ENCODE measurements around the gene AUTS2. TPM values are rescaled to one million over a fixed set of nuclear protein-coding genes. Genes with fewer than 3 reads are reported as not detected.

Gene AUTS2
- total and polyA plus RNA-seq, 10 donors: 6.1 to 54.8 (median 29.1) TPM

DNA sequence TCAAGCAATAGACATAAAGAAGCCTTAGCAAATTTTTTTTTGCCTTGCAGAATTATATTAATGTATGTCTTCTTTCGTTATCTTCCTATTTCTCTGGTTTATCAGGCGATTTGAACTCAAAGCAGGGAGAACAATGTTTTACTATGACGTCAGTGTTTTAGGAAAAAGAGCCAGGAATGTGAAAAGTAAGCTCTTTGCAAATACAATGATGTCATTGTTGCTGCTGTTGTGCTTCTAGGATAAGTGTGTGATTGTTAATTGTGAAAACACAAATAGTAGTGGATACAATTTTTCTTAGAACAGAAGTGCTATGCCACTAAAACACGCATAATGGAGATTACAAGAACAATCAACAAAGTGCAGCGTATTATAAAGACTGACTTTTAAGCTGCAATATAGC lies 9.5 kb upstream of the AUTS2 start:
- peaks cover 0 to 15% (median 5%) of the 10 kb centered on the region in 8 donors for H3K9me3 ChIP-seq
- no peaks in the 10 kb centered on the region for H3K27me3 ChIP-seq (replicated peaks in 1 of 7)
- intact Hi-C loops (cut with DNase I; ENCODE audit: low total_unique reads): no loop called here
- DNase-seq: no peak
- H3K4me1 ChIP-seq: no peaks in the 10 kb centered on the region
- TF ChIP-seq POLR2A (IDR thresholded peaks at IDR 0.05): no peak
- TF ChIP-seq, protein P1, sequence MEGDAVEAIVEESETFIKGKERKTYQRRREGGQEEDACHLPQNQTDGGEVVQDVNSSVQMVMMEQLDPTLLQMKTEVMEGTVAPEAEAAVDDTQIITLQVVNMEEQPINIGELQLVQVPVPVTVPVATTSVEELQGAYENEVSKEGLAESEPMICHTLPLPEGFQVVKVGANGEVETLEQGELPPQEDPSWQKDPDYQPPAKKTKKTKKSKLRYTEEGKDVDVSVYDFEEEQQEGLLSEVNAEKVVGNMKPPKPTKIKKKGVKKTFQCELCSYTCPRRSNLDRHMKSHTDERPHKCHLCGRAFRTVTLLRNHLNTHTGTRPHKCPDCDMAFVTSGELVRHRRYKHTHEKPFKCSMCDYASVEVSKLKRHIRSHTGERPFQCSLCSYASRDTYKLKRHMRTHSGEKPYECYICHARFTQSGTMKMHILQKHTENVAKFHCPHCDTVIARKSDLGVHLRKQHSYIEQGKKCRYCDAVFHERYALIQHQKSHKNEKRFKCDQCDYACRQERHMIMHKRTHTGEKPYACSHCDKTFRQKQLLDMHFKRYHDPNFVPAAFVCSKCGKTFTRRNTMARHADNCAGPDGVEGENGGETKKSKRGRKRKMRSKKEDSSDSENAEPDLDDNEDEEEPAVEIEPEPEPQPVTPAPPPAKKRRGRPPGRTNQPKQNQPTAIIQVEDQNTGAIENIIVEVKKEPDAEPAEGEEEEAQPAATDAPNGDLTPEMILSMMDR (IDR thresholded peaks at IDR 0.05 in 8 of 11, conservative IDR thresholded peaks at IDR 0.05 in 3 of 11): no peak
- no peak for TF ChIP-seq POLR2AphosphoS5 (IDR thresholded peaks at IDR 0.05)
- H3K36me3 ChIP-seq: no peaks in the 10 kb centered on the region
- no peak overlapping the region for H3K27ac ChIP-seq
- WGBS, 5 donors: 75 to 93% (median 83%) methylated on average over 5 of the region's 5 CpGs
- H3K4me3 ChIP-seq: no peak overlapping the region

GRCh38 chr7:69591805-69592204 lies 6.5 kb upstream of the AUTS2 start:
- intact Hi-C loops (cut with DNase I; ENCODE audit: low total_unique reads): no loop called here
- peaks cover 0 to 4% (median under 1%) of the 10 kb centered on the region in 6 donors for H3K4me1 ChIP-seq
- H3K4me3 ChIP-seq: no peak overlapping the region
- H3K9me3 ChIP-seq: peaks cover 0 to 15% (median 5%) of the 10 kb centered on the region in 8 donors
- DNase-seq: no peak
- peaks cover 0 to 5% (median 0%) of the 10 kb centered on the region in 7 donors for H3K27me3 ChIP-seq (replicated peaks in 1 of 7)
- 83 to 100% (median 95%) methylated on average over 3 to 14 of the region's 14 CpGs for WGBS, 5 donors
- TF ChIP-seq POLR2AphosphoS5 (IDR thresholded peaks at IDR 0.05): no peak
- TF ChIP-seq POLR2A (IDR thresholded peaks at IDR 0.05): no peak
- TF ChIP-seq, protein P1 (IDR thresholded peaks at IDR 0.05 in 8 of 11, conservative IDR thresholded peaks at IDR 0.05 in 3 of 11): no peak
- no peak overlapping the region for H3K27ac ChIP-seq
- H3K36me3 ChIP-seq: no peaks in the 10 kb centered on the region

DNA sequence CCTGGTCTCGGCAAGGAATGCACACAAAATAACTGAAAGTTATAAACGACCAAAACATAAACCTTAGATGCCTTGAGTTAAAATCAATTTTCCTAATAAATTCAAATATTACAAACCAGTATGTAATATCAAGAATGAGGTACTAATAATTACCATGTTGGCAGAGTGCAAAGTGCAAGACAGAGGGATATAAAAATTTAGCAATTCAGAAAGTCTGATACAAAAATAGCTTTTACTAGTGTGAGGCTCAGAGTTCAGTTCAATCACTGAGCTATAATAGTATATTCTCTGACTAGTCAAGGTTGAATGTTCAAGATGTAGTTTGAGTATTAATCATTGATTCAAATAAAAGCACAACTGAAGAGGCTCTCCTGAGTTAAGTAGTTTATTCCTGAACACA lies 4.8 kb upstream of the AUTS2 start:
- no peaks in the 10 kb centered on the region for H3K36me3 ChIP-seq
- DNase-seq: no peak
- peaks cover 0 to 21% (median 0%) of the 10 kb centered on the region in 7 donors for H3K27me3 ChIP-seq (replicated peaks in 1 of 7)
- 69 to 89% (median 79%) methylated on average over 2 of the region's 2 CpGs for WGBS, 5 donors
- no peak overlapping the region for H3K4me3 ChIP-seq
- peaks cover 0 to 14% (median 9%) of the 10 kb centered on the region in 6 donors for H3K4me1 ChIP-seq
- no peak overlapping the region for H3K27ac ChIP-seq
- intact Hi-C loops (cut with DNase I; ENCODE audit: low total_unique reads): no loop called here
- peaks cover 0 to 15% (median 5%) of the 10 kb centered on the region in 8 donors for H3K9me3 ChIP-seq
- TF ChIP-seq POLR2A (IDR thresholded peaks at IDR 0.05) (no peak), POLR2AphosphoS5 (IDR thresholded peaks at IDR 0.05) (no peak)
- TF ChIP-seq, protein P1 (IDR thresholded peaks at IDR 0.05 in 8 of 11, conservative IDR thresholded peaks at IDR 0.05 in 3 of 11): no peak

GRCh38 chr7:69595415-69595814 lies 2.9 kb upstream of the AUTS2 start:
- intact Hi-C loops (cut with DNase I; ENCODE audit: low total_unique reads): no loop called here
- 92 to 97% (median 95%) methylated on average over 1 of the region's 1 CpG for WGBS, 5 donors
- Histone ChIP-seq H3K36me3 (no peaks in the 10 kb centered on the region), H3K27ac (no peak overlapping the region), H3K27me3 (replicated peaks in 1 of 7) (peaks cover 0 to 40% (median 8%) of the 10 kb centered on the region in 7 donors), H3K4me3 (no peak overlapping the region), H3K9me3 (peaks cover 0 to 15% (median 5%) of the 10 kb centered on the region in 8 donors), H3K4me1 (peaks cover 0 to 32% (median 19%) of the 10 kb centered on the region in 6 donors)
- TF ChIP-seq POLR2A (IDR thresholded peaks at IDR 0.05) (no peak), POLR2AphosphoS5 (IDR thresholded peaks at IDR 0.05) (no peak)
- TF ChIP-seq, protein P1 (IDR thresholded peaks at IDR 0.05 in 8 of 11, conservative IDR thresholded peaks at IDR 0.05 in 3 of 11): no peak
- DNase-seq: no peak

Data from spleen (tissue), 11 donors.